ENCODE data around the gene PTGES3L.
A peak's percentile ranks its signal among the peaks of the same experiment; 100 is the strongest.
"Not testable (repeated sequence)": the region's sequence is repeated elsewhere in the genome, so short reads cannot be mapped to it uniquely, and the experiment has no call there.

The PTGES3L gene

GRCh38 chr17:42975701-42976100 is 4.2 kb downstream of the PTGES3L start:
- not testable (repeated sequence) for DNase-seq

GRCh38 chr17:42975265-42975664 is 4.6 kb downstream of the PTGES3L start:
- DNase-seq = no peak

GRCh38 chr17:42973323-42973722 is 6.6 kb downstream of the PTGES3L start:
- not testable (repeated sequence) for DNase-seq

GRCh38 chr17:42971589-42971988 is 8.3 kb downstream of the PTGES3L start:
- no peak for DNase-seq

GRCh38 chr17:42969001-42969581 is 10.8 kb downstream of the PTGES3L start:
- DNase-seq = no peak

- no peak for DNase-seq
Observed at GRCh38 chr17:42967925-42968324, 12.0 kb downstream of the PTGES3L start.

- DNase-seq = peak; percentile 91
Observed at GRCh38 chr17:42964161-42964932, 15.5 kb downstream of the PTGES3L start, which contains the start of gene AARSD1. AARSD1 (minus strand) TSS chr17:42964454; CDS start chr17:42964440, 14 bp downstream.

GRCh38 chr17:42953669-42954068 is 26.2 kb downstream of the PTGES3L start:
- no peak for DNase-seq

GRCh38 chr17:42950044-42950783 is 29.7 kb downstream of the PTGES3L start:
- no peak for DNase-seq

- no peak for DNase-seq
Observed at GRCh38 chr17:42946812-42947211, 33.1 kb downstream of the PTGES3L start.

GRCh38 chr17:42944211-42944610 is 35.7 kb downstream of the PTGES3L start:
- no peak for DNase-seq

GRCh38 chr17:42937712-42938596 is 41.9 kb downstream of the PTGES3L start:
- peak; percentile 20 for DNase-seq

- no peak for DNase-seq
Observed at GRCh38 chr17:42929497-42929844, 50.4 kb downstream of the PTGES3L start.

GRCh38 chr17:42928714-42929496 is 51.0 kb downstream of the PTGES3L start:
- peak; percentile 20 for DNase-seq

- no peak for DNase-seq
Observed at GRCh38 chr17:42924891-42925290, 55.0 kb downstream of the PTGES3L start.

- DNase-seq = not testable (repeated sequence)
Observed at GRCh38 chr17:42923472-42923871, 56.4 kb downstream of the PTGES3L start.

- DNase-seq = no peak
Observed at GRCh38 chr17:42922294-42922693, 57.6 kb downstream of the PTGES3L start.

- no peak for DNase-seq
Observed at GRCh38 chr17:42920922-42921321, 59.0 kb downstream of the PTGES3L start.

- no peak for DNase-seq
Observed at GRCh38 chr17:42920106-42920900, 59.6 kb downstream of the PTGES3L start.

- not testable (repeated sequence) for DNase-seq
Observed at GRCh38 chr17:42919522-42920077, 60.3 kb downstream of the PTGES3L start.
